Activated T-cell treated with anti-CD3 and anti-CD28 coated beads for 4 hours (primary cell): ENCODE measurements around the gene MBOAT2.

Source experiments
- DNase-seq: peaks from one replicate; pipeline ENCODE4 v3.0.0-alpha.2; 2020

Gene MBOAT2

GRCh38 chr2:8805278-8806210, 197.9 kb downstream of the MBOAT2 start:
- DNase-seq = no peak

DNA sequence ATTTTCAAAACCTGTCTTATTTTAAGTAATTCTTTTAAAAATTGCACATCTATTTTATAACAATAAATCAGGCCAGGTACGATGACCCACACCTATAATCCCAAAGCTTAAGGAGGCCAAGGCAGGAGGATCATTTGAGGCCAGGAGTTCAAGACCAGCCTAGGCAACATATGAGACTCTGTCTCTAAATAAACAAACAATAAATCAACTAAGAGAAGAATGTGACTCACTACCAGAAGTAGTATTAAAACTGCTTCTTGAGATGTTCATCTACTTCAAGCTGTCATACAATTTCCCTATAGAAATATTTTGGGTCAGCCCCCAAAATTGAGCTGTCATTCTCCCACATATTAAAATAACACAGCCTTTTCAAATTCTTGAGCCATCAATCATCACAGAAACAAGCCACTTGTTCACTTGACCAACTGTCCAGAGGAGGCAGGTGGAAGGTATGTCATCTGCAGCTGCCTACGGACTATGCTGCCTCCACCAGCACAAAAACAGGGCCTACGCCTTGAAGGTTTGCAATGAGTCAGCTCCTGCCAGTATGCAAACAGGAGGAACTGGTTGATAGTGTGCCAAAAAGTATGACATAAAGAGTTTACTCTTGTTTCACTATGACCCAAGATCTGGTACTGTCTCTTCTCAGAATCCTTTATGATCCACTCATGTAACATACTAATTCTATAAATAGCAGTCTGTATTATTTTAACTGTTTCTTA, 199.7 kb downstream of the MBOAT2 start:
- no peak for DNase-seq

GRCh38 chr2:8802741-8803140, 200.7 kb downstream of the MBOAT2 start:
- DNase-seq = no peak
